ENCODE measurements around the gene PIEZO1. TPM values are rescaled to one million over a fixed set of nuclear protein-coding genes. Genes with fewer than 3 reads are reported as not detected.

PIEZO1 gene
- total RNA-seq, 2 donors from 2014 or later, result 84.1 to 97.0 TPM

DNA sequence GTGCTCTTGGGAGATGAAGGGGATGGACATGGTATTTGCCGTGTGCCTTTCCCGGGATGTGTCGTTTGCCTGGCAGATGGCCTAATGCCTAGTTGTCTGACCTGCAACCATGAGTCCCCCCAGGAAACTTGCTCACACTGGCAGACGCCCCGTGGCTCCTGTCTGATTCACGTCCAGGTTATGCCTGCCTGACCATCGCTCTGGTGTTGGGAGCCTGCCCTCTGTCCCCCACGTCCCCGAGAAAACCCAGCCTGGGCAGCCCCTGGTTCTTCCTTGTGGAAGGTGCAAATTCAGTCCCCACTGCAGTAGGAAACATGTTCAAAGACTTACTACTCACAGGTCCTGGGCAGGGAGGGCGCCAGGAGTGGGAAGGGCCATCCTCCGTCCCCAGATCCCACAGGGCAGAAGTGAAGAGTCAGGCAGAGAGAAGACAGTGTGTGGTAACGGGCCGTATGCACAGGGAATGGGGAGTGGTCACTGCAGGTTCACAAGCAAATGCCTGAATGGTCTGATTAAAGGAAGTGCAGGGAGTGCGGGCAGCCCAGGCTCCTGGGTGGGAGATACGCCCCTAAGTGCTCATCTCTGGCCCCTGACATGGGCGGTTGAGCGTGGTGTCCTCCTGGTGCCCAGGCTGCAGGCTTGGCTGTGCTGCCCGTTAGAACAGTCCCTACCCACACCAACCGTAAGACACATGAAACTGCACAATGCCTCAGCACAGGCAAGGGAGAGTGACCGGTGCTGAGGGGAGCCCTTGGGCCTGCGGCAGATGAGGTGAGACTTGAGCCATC is 94.5 kb downstream of the PIEZO1 start:
- Histone ChIP-seq H3K4me1 (ENCODE audit: control insufficient read depth, insufficient read depth, low read length) (no peaks in the 10 kb centered on the region), H3K27ac (ENCODE audit: low read depth, low read length) (no peak overlapping the region), H3K9me3 (ENCODE audit: control insufficient read depth, low read length) (no peaks in the 10 kb centered on the region), H3K27me3 (ENCODE audit: control insufficient read depth, insufficient read depth, low read length, poor library complexity, severe bottlenecking) (peaks cover 19% of the 10 kb centered on the region), H3K9ac (ENCODE audit: extremely low read depth, low read length, poor library complexity, severe bottlenecking) (no peak overlapping the region), H3K4me3 (ENCODE audit: low read length) (no peak overlapping the region), H3K36me3 (ENCODE audit: control insufficient read depth, insufficient read depth, low read length) (no peaks in the 10 kb centered on the region)
- H3K4me1 Mint-ChIP-seq, result peaks cover 10% of the 10 kb centered on the region
- WGBS, 2 experiments (ENCODE audit: insufficient coverage in 1 of 2, insufficient read length in 1 of 2), result 88 to 91% methylated on average over 20 to 21 of the region's 21 CpGs
- no peaks in the 10 kb centered on the region for H3K36me3 Mint-ChIP-seq (ENCODE audit: low read depth)
- H3K9me3 Mint-ChIP-seq, result no peaks in the 10 kb centered on the region
- no peak overlapping the region for H3K4me3 Mint-ChIP-seq
- TF ChIP-seq, protein P1, sequence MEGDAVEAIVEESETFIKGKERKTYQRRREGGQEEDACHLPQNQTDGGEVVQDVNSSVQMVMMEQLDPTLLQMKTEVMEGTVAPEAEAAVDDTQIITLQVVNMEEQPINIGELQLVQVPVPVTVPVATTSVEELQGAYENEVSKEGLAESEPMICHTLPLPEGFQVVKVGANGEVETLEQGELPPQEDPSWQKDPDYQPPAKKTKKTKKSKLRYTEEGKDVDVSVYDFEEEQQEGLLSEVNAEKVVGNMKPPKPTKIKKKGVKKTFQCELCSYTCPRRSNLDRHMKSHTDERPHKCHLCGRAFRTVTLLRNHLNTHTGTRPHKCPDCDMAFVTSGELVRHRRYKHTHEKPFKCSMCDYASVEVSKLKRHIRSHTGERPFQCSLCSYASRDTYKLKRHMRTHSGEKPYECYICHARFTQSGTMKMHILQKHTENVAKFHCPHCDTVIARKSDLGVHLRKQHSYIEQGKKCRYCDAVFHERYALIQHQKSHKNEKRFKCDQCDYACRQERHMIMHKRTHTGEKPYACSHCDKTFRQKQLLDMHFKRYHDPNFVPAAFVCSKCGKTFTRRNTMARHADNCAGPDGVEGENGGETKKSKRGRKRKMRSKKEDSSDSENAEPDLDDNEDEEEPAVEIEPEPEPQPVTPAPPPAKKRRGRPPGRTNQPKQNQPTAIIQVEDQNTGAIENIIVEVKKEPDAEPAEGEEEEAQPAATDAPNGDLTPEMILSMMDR (conservative IDR thresholded peaks at IDR 0.05), result no peak
- no peak overlapping the region for H3K27ac Mint-ChIP-seq
- peaks cover 23% of the 10 kb centered on the region for H3K27me3 Mint-ChIP-seq (ENCODE audit: insufficient read depth)
- DNase-seq, result no peak

DNA sequence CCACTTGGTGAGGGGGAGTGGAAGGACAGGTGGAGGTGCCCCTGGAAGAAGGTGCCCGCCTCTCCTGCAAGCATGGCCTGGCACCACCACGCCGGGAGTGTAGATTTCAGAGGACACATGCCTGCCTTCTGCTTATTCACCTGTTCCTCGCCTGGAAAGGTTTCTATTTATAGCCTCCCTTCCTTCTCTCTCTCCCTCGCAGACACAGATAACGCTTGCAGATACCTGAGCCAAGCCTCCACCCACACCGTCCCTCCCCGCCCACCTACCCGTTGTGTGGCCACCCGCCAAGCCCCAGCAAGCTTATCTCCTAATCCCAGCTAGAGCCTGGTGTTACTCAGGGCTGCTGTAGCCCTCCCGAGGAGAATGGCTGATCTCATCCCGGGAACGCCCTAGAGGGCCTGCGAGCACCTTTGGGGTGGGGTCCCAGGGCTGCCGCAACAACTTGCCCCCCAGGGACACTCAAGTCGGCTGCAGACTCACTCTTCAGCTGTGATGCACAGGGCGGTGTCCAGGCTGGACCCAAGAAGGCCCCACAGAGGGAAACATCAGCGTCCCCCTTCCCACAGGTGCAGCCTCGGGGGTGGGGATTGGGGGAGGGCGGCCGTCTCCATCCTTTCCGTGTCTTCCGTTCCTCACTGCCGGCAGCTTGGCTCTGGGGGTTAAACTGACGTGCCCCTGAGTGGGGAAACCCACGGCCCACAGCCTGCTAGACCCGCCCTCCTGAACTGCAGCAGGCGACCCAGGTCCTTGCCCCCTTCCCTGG is 96.8 kb downstream of the PIEZO1 start:
- H3K27me3 Mint-ChIP-seq (ENCODE audit: insufficient read depth), result peaks cover 40% of the 10 kb centered on the region
- Histone ChIP-seq H3K36me3 (ENCODE audit: control insufficient read depth, insufficient read depth, low read length) (no peaks in the 10 kb centered on the region), H3K27me3 (ENCODE audit: control insufficient read depth, insufficient read depth, low read length, poor library complexity, severe bottlenecking) (peaks cover 35% of the 10 kb centered on the region), H3K9ac (ENCODE audit: extremely low read depth, low read length, poor library complexity, severe bottlenecking) (no peak overlapping the region), H3K27ac (ENCODE audit: low read depth, low read length) (no peak overlapping the region), H3K9me3 (ENCODE audit: control insufficient read depth, low read length) (no peaks in the 10 kb centered on the region), H3K4me1 (ENCODE audit: control insufficient read depth, insufficient read depth, low read length) (no peaks in the 10 kb centered on the region), H3K4me3 (ENCODE audit: low read length) (no peak overlapping the region)
- H3K4me3 Mint-ChIP-seq, result peak overlapping the region; percentile 28
- peak; percentile 83 for DNase-seq
- 51 to 57% methylated on average over 21 to 28 of the region's 28 CpGs for whole genome bisulfite sequencing, 2 experiments (ENCODE audit: insufficient coverage in 1 of 2, insufficient read length in 1 of 2)
- TF ChIP-seq, protein P1 (conservative IDR thresholded peaks at IDR 0.05), result no peak
- peaks cover 10% of the 10 kb centered on the region for H3K4me1 Mint-ChIP-seq
- H3K9me3 Mint-ChIP-seq, result no peaks in the 10 kb centered on the region
- no peaks in the 10 kb centered on the region for H3K36me3 Mint-ChIP-seq (ENCODE audit: low read depth)
- H3K27ac Mint-ChIP-seq, result no peak overlapping the region

DNA sequence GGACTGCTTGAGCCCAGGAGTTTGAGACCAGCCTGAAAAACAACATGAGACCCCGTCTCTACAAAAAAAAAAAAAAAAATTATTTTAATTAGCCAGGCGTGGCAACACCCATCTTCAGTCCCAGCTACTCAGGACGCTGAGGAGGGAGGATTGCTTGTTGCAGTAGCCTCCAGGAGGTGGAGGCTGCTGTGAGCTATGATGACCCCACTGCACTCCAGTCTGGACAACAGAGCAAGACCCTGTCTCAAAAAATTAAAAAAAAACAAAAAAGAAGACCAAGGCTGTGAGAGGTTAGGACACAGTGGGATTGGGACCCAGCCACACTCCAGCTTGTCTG is 97.4 kb downstream of the PIEZO1 start:
- H3K4me3 Mint-ChIP-seq, result peak overlapping the region; percentile 28
- whole genome bisulfite sequencing, 2 experiments (ENCODE audit: insufficient coverage in 1 of 2, insufficient read length in 1 of 2), result 77% methylated on average over 3 of the region's 3 CpGs; no CpG with 5 or more reads in 1 of the 2 experiments
- no peaks in the 10 kb centered on the region for H3K36me3 Mint-ChIP-seq (ENCODE audit: low read depth)
- H3K27ac Mint-ChIP-seq, result no peak overlapping the region
- H3K27ac ChIP-seq (ENCODE audit: low read depth, low read length), result no peak overlapping the region
- no peaks in the 10 kb centered on the region for H3K36me3 ChIP-seq (ENCODE audit: control insufficient read depth, insufficient read depth, low read length)
- TF ChIP-seq, protein P1 (conservative IDR thresholded peaks at IDR 0.05), result no peak
- no peaks in the 10 kb centered on the region for H3K9me3 ChIP-seq (ENCODE audit: control insufficient read depth, low read length)
- H3K4me1 ChIP-seq (ENCODE audit: control insufficient read depth, insufficient read depth, low read length), result no peaks in the 10 kb centered on the region
- peaks cover 40% of the 10 kb centered on the region for H3K27me3 Mint-ChIP-seq (ENCODE audit: insufficient read depth)
- DNase-seq, result no peak
- peaks cover 35% of the 10 kb centered on the region for H3K27me3 ChIP-seq (ENCODE audit: control insufficient read depth, insufficient read depth, low read length, poor library complexity, severe bottlenecking)
- H3K4me3 ChIP-seq (ENCODE audit: low read length), result no peak overlapping the region
- H3K9ac ChIP-seq (ENCODE audit: extremely low read depth, low read length, poor library complexity, severe bottlenecking), result no peak overlapping the region
- H3K4me1 Mint-ChIP-seq, result peaks cover 10% of the 10 kb centered on the region
- H3K9me3 Mint-ChIP-seq, result no peaks in the 10 kb centered on the region

Data from endodermal cell (in vitro differentiated cells).